HG03378 (cell line): ENCODE results near the gene OSTC.
"Not testable (repeated sequence)": the region's sequence is repeated elsewhere in the genome, so short reads cannot be mapped to it uniquely, and the experiment has no call there.

Source experiments
- ATAC-seq: cut with Tn5 transposase; IDR thresholded peaks from one replicate; pipeline ENCODE4 v1.9.1; 2021; ENCODE audit warnings: mild to moderate bottlenecking, moderate library complexity; ENCODE audit not compliant: unreplicated experiment

Gene OSTC

DNA sequence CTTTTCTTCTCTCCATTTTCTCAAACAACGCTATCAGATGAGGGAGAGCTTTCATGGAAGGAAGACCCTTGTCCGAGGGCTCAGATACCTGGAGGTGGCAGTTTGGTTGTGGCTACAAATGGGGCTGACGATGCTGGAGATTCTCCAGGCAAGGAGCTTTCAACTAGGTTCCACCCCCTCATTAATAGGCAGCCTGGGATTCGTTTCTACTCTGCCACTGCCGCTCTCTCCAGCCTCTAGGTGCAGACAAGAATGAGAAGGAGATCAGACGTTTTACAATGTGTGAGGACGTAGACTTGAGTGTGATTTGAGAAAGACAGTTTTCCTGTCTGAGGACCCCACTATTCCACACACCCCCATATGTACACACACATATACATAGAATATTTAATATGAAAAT lies 59.3 kb downstream of the OSTC start:
- no peak for ATAC-seq

DNA sequence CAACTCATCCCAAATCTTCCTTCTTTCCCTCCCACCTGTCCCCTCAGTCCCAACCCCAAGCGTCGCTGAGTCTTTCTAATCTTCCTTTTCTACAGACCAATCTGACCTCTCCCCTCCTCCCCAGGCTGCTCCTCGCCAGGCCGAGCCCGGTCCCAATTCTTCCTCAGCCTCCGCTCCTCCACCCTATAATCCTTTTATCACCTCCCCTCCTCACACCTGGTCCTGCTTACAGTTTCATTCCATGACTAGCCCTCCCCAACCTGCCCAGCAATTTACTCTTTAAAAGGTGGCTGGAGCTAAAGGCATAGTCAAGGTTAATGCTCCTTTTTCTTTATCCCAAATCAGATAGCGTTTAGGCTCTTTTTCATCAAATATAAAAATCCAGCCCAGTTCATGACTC lies 60.2 kb downstream of the OSTC start:
- not testable (repeated sequence) for ATAC-seq

DNA sequence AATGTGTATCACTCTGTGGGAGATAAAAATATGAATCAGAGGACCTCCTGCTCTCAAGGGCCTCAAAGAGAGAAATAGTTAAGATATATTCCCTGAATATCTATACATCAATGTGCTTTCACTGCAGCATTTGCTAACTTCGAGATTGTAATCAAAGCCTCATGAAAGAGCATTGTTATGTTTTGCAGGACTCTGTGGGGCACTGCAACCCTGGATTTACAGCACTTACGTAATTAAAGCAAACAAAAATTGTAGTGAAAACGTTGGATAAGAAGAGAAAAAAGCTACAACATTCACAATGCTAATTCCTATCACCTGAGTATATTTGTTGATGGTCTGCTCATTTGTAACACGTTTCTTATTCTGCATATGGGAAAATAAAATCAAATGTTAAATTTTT lies 64.5 kb downstream of the OSTC start:
- ATAC-seq = no peak

DNA sequence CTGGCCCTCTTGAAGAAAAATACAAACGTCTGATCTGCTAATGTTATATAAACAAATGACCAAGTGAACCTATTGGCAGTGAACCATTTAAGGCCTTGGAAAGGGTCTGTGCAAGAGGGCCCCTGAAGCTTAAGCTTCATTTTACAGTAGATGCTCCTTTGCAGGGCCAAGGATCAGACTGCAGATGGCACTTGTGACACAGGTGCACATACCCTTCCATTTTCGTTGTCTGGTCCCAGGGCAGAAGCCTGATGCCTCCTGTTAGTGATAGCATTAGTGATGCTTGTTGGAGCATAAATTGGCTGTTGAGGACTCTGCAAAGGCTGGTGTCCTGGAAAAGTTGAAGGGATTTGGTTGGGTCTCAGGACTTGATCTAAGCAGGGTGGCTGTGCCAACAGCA lies 65.9 kb downstream of the OSTC start:
- no peak for ATAC-seq

DNA sequence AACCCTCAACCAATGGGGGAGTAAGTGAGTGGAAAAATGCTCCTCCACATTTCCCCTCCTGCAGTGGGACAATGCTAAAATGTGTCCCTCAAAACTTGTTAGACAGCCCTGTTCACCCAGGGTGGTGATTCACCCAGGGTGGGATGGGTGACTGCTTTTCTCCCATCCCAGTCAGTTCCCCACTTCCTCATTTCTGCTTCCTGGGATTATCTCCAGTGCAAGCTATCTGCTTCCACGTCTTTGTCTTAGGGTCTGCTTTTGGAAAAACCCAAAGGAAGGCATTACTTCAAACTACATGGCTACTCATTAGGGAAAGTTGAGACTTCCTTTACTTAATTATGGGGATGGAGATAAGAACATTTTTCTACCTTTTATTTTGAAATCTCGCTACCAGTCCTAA lies 67.0 kb downstream of the OSTC start:
- no peak for ATAC-seq
